AG20443 (cell line): ENCODE measurements around the gene FAM50A.
"Not testable (repeated sequence)": the region's sequence is repeated elsewhere in the genome, so short reads cannot be mapped to it uniquely, and the experiment has no call there.

Experiments used
- DNase-seq: peaks from one replicate; pipeline ENCODE4 v3.0.0; 2012; ENCODE audit warnings: low spot score, mixed read lengths

FAM50A gene

GRCh38 chrX:154485150-154486051 lies 41.5 kb downstream of the FAM50A start:
- no peak for DNase-seq

- peak; percentile 8 for DNase-seq
Observed at GRCh38 chrX:154486052-154486395, 42.1 kb downstream of the FAM50A start.

- DNase-seq, result peak; percentile 72
Observed at GRCh38 chrX:154486396-154487207, 42.7 kb downstream of the FAM50A start, which contains the start of gene UBL4A. Gene UBL4A, minus strand, starts transcription at chrX:154486615. Its CDS starts 31 bp downstream, at chrX:154486584.

- no peak for DNase-seq
Observed at GRCh38 chrX:154487518-154488290, 43.8 kb downstream of the FAM50A start.

- no peak for DNase-seq
Observed at GRCh38 chrX:154488336-154489075, 44.6 kb downstream of the FAM50A start.

GRCh38 chrX:154489182-154489581 lies 45.2 kb downstream of the FAM50A start:
- DNase-seq, result no peak

GRCh38 chrX:154490021-154490413 lies 46.1 kb downstream of the FAM50A start:
- DNase-seq, result peak; percentile 34

GRCh38 chrX:154490414-154491083 lies 46.6 kb downstream of the FAM50A start, which contains the start of gene SLC10A3:
Gene SLC10A3, minus strand, starts transcription at chrX:154490629. Its CDS starts 1,689 bp downstream, at chrX:154488940.
- DNase-seq, result peak; percentile 95

- no peak for DNase-seq
Observed at GRCh38 chrX:154494715-154495114, 50.8 kb downstream of the FAM50A start.

- DNase-seq, result no peak
Observed at GRCh38 chrX:154495472-154495922, 51.6 kb downstream of the FAM50A start.

- not testable (repeated sequence) for DNase-seq
Observed at GRCh38 chrX:154496591-154497137, 52.7 kb downstream of the FAM50A start.
